SJSA1 (cell line): ENCODE measurements around the gene ENTPD5. TPM values are rescaled to one million over a fixed set of nuclear protein-coding genes. Genes with fewer than 3 reads are reported as not detected.
A peak's percentile ranks its signal among the peaks of the same experiment; 100 is the strongest.

ENCODE experiments used
- DNase-seq, 2 experiments: peaks; one replicate each; pipeline ENCODE4 v3.0.0-alpha.2; 2015 to 2020; ENCODE audit warnings: low spot score in 2 of 2, low read depth in 1 of 2
- H3K27ac ChIP-seq: fragments of 250-450 bp; sonication (Bioruptor Pico); 2 replicates; pipeline ENCODE4 v1.5.1; 2020; ENCODE audit warnings: mild to moderate bottlenecking, moderate library complexity
- H3K27me3 ChIP-seq: fragments of 250-450 bp; sonication (Bioruptor Pico); replicated peaks from 2 replicates; pipeline ENCODE4 v1.5.1; 2020; ENCODE audit warnings: mild to moderate bottlenecking, moderate library complexity
- H3K36me3 ChIP-seq: fragments of 250-450 bp; sonication (Bioruptor Pico); 2 replicates; pipeline ENCODE4 v1.5.1; 2020; ENCODE audit warnings: mild to moderate bottlenecking
- H3K4me1 ChIP-seq: fragments of 250-450 bp; sonication (Bioruptor Pico); replicated peaks from 2 replicates; pipeline ENCODE4 v1.6.1; 2021; ENCODE audit warnings: mild to moderate bottlenecking
- H3K4me3 ChIP-seq: fragments of 250-450 bp; sonication (Bioruptor Pico); 2 replicates; pipeline ENCODE4 v1.5.1; 2020; ENCODE audit warnings: mild to moderate bottlenecking
- H3K9me3 ChIP-seq: fragments of 250-450 bp; sonication (Bioruptor Pico); replicated peaks from 2 replicates; pipeline ENCODE4 v1.5.1; 2020; ENCODE audit warnings: mild to moderate bottlenecking
- total RNA-seq: library from RNA; depleted of rRNA; stranded (reverse); fragments of >200 nt; shearing (Covaris generic); gene quantifications from 2 replicates; pipeline ENCODE4 v1.2.3, GENCODE V29; 2014; rRNA removed

The ENTPD5 gene
- 8.3 and 9.4 TPM in 2 replicates for total RNA-seq

GRCh38 chr14:74018586-74019407 is at the start of gene ENTPD5, which contains the start of gene BBOF1:
ENTPD5 (minus strand) TSS chr14:74019288; CDS start chr14:73988102, 31,186 bp downstream.
BBOF1 (plus strand) TSS chr14:74019349; CDS start chr14:74019479, 130 bp downstream.
- Histone ChIP-seq H3K4me1 (peaks cover 10% of the 10 kb centered on the region), H3K36me3 (peaks cover 4% of the 10 kb centered on the region; the same call in 1 of the 2 replicates), H3K4me3 (peak within 1 kb of the TSS; percentile 82), H3K27me3 (no peaks in the 10 kb centered on the region), H3K27ac (peak within 1 kb of the TSS; percentile 87), H3K9me3 (no peaks in the 10 kb centered on the region)
- peak; percentile 78 to 85 for DNase-seq

- Histone ChIP-seq H3K9me3 (no peaks in the 10 kb centered on the region), H3K27me3 (no peaks in the 10 kb centered on the region), H3K4me1 (peaks cover 35% of the 10 kb centered on the region), H3K4me3 (no peak overlapping the region), H3K36me3 (peaks cover 12% of the 10 kb centered on the region), H3K27ac (no peak overlapping the region)
- no peak for DNase-seq
Measured at GRCh38 chr14:74065746-74066575, 46.9 kb upstream of the ENTPD5 start.

- no peak overlapping the region for H3K4me3 ChIP-seq
- no peak overlapping the region for H3K27ac ChIP-seq
- H3K4me1 ChIP-seq, result peaks cover 35% of the 10 kb centered on the region
- no peaks in the 10 kb centered on the region for H3K27me3 ChIP-seq
- no peaks in the 10 kb centered on the region for H3K9me3 ChIP-seq
- H3K36me3 ChIP-seq, result peaks cover 9% of the 10 kb centered on the region
- no peak for DNase-seq
Measured at GRCh38 chr14:74064883-74065282, 45.8 kb upstream of the ENTPD5 start.

GRCh38 chr14:74064426-74064825 is 45.3 kb upstream of the ENTPD5 start:
- Histone ChIP-seq H3K4me3 (no peak overlapping the region), H3K36me3 (peaks cover 9% of the 10 kb centered on the region), H3K9me3 (no peaks in the 10 kb centered on the region), H3K27me3 (no peaks in the 10 kb centered on the region), H3K4me1 (peaks cover 35% of the 10 kb centered on the region), H3K27ac (no peak overlapping the region)
- no peak for DNase-seq

- H3K36me3 ChIP-seq, result peaks cover 11% of the 10 kb centered on the region
- peak in 1 of 2 experiments; percentile 46 for DNase-seq
- no peaks in the 10 kb centered on the region for H3K27me3 ChIP-seq
- no peaks in the 10 kb centered on the region for H3K9me3 ChIP-seq
- H3K27ac ChIP-seq, result peak overlapping the region; percentile 94
- H3K4me3 ChIP-seq, result no peak overlapping the region
- peaks cover 35% of the 10 kb centered on the region for H3K4me1 ChIP-seq
Measured at GRCh38 chr14:74062809-74063150, 43.7 kb upstream of the ENTPD5 start.

GRCh38 chr14:74049876-74050495 is 30.9 kb upstream of the ENTPD5 start:
- DNase-seq, result no peak

GRCh38 chr14:74048281-74048680 is 29.2 kb upstream of the ENTPD5 start:
- Histone ChIP-seq H3K9me3 (no peaks in the 10 kb centered on the region), H3K36me3 (no peaks in the 10 kb centered on the region), H3K27me3 (no peaks in the 10 kb centered on the region), H3K4me1 (no peaks in the 10 kb centered on the region), H3K27ac (no peak overlapping the region), H3K4me3 (no peak overlapping the region)
- no peak for DNase-seq

More at GRCh38 chr14:74049876-74050495, 30.9 kb upstream of the ENTPD5 start:
- no peaks in the 10 kb centered on the region for H3K36me3 ChIP-seq
- H3K9me3 ChIP-seq, result no peaks in the 10 kb centered on the region
- no peak overlapping the region for H3K4me3 ChIP-seq
- H3K4me1 ChIP-seq, result no peaks in the 10 kb centered on the region
- H3K27ac ChIP-seq, result no peak overlapping the region
- no peaks in the 10 kb centered on the region for H3K27me3 ChIP-seq

GRCh38 chr14:74045522-74045921 is 26.4 kb upstream of the ENTPD5 start:
- Histone ChIP-seq H3K27ac (no peak overlapping the region), H3K4me1 (no peaks in the 10 kb centered on the region), H3K36me3 (no peaks in the 10 kb centered on the region), H3K9me3 (no peaks in the 10 kb centered on the region), H3K27me3 (no peaks in the 10 kb centered on the region), H3K4me3 (no peak overlapping the region)
- no peak for DNase-seq

GRCh38 chr14:74042296-74042695 is 23.2 kb upstream of the ENTPD5 start:
- Histone ChIP-seq H3K4me1 (no peaks in the 10 kb centered on the region), H3K27me3 (no peaks in the 10 kb centered on the region), H3K9me3 (no peaks in the 10 kb centered on the region), H3K27ac (no peak overlapping the region), H3K4me3 (no peak overlapping the region), H3K36me3 (no peaks in the 10 kb centered on the region)
- no peak for DNase-seq

GRCh38 chr14:74038020-74038859 is 19.2 kb upstream of the ENTPD5 start:
- DNase-seq, result peak in 1 of 2 experiments; percentile 49

GRCh38 chr14:74035556-74035955 is 16.5 kb upstream of the ENTPD5 start:
- no peak overlapping the region for H3K4me3 ChIP-seq
- no peak for DNase-seq

More at GRCh38 chr14:74038020-74038859, 19.2 kb upstream of the ENTPD5 start:
- Histone ChIP-seq H3K4me3 (no peak overlapping the region), H3K27ac (no peak overlapping the region), H3K36me3 (no peaks in the 10 kb centered on the region), H3K27me3 (no peaks in the 10 kb centered on the region), H3K9me3 (no peaks in the 10 kb centered on the region), H3K4me1 (no peaks in the 10 kb centered on the region)

GRCh38 chr14:74034572-74034971 is 15.5 kb upstream of the ENTPD5 start:
- no peak for DNase-seq
- Histone ChIP-seq H3K27me3 (no peaks in the 10 kb centered on the region), H3K4me3 (no peak overlapping the region), H3K36me3 (no peaks in the 10 kb centered on the region), H3K9me3 (no peaks in the 10 kb centered on the region), H3K4me1 (no peaks in the 10 kb centered on the region), H3K27ac (no peak overlapping the region)

More at GRCh38 chr14:74035556-74035955, 16.5 kb upstream of the ENTPD5 start:
- Histone ChIP-seq H3K4me1 (no peaks in the 10 kb centered on the region), H3K27me3 (no peaks in the 10 kb centered on the region), H3K9me3 (no peaks in the 10 kb centered on the region), H3K36me3 (no peaks in the 10 kb centered on the region), H3K27ac (no peak overlapping the region)

- DNase-seq, result no peak
- Histone ChIP-seq H3K27ac (no peak overlapping the region), H3K9me3 (no peaks in the 10 kb centered on the region), H3K4me3 (no peak overlapping the region), H3K36me3 (no peaks in the 10 kb centered on the region), H3K27me3 (no peaks in the 10 kb centered on the region), H3K4me1 (no peaks in the 10 kb centered on the region)
Measured at GRCh38 chr14:74029136-74029535, 10.0 kb upstream of the ENTPD5 start.
